Mesenchymal stem cell (in vitro differentiated cells and primary cell): Measurements from ENCODE around the gene KIAA1217.

Experiments used
- DNase-seq: peaks from one replicate; pipeline ENCODE4 v3.0.0-alpha.2; 2013
- H2AFZ ChIP-seq: one replicate; pipeline ENCODE4 v1.6.1; 2013; ENCODE audit warnings: low read depth, mild to moderate bottlenecking, control low read depth, inconsistent platforms, low read length, moderate library complexity
- H2AK5ac ChIP-seq: 2 replicates; pipeline ENCODE4 v1.6.1; 2013; ENCODE audit warnings: low read length, moderate library complexity, mild to moderate bottlenecking, inconsistent platforms; ENCODE audit not compliant: severe bottlenecking
- H2BK120ac ChIP-seq: one replicate; pipeline ENCODE4 v1.6.1; 2013; ENCODE audit warnings: low read depth, mild to moderate bottlenecking, inconsistent platforms, low read length, moderate library complexity
- H2BK12ac ChIP-seq, 2 experiments: one replicate each; pipeline ENCODE4 v1.6.1; 2013; ENCODE audit warnings: inconsistent platforms in 2 of 2, low read length in 2 of 2, mild to moderate bottlenecking in 2 of 2, moderate library complexity in 2 of 2, control low read depth in 1 of 2
- H2BK15ac ChIP-seq: one replicate; pipeline ENCODE4 v1.6.1; 2013; ENCODE audit warnings: mild to moderate bottlenecking, low read depth, inconsistent platforms; ENCODE audit not compliant: poor library complexity, severe bottlenecking
- H2BK5ac ChIP-seq: 2 replicates; pipeline ENCODE4 v1.6.1; 2013; ENCODE audit warnings: low read depth, mild to moderate bottlenecking, low read length, control low read depth, inconsistent platforms; ENCODE audit not compliant: poor library complexity, severe bottlenecking
- H3K14ac ChIP-seq, 2 experiments: one replicate each; pipeline ENCODE4 v1.6.1; 2013; ENCODE audit warnings: inconsistent platforms in 2 of 2, low read length in 2 of 2, control low read depth in 1 of 2, mild to moderate bottlenecking in 1 of 2, moderate library complexity in 1 of 2
- H3K18ac ChIP-seq, 2 experiments: one replicate each; pipeline ENCODE4 v1.6.1; 2013; ENCODE audit warnings: inconsistent platforms in 2 of 2, low read length in 2 of 2, control low read depth in 1 of 2, low read depth in 1 of 2, mild to moderate bottlenecking in 1 of 2
- H3K23ac ChIP-seq, 2 experiments: one replicate each; pipeline ENCODE4 v1.6.1; 2013; ENCODE audit warnings: inconsistent platforms in 2 of 2, low read length in 2 of 2, mild to moderate bottlenecking in 2 of 2, moderate library complexity in 2 of 2, control low read depth in 1 of 2
- H3K27ac ChIP-seq: 2 replicates; pipeline ENCODE4 v1.5.1; 2013; ENCODE audit warnings: mild to moderate bottlenecking, moderate library complexity, low read length, control low read depth, inconsistent platforms; ENCODE audit not compliant: poor library complexity, severe bottlenecking
- H3K27me3 ChIP-seq, 2 experiments: 2 replicates each; pipeline versions ENCODE4 v1.6.1 to v1.7.0; 2013; ENCODE audit warnings: low read length in 2 of 2, mild to moderate bottlenecking in 2 of 2, moderate library complexity in 2 of 2, control low read depth in 1 of 2, inconsistent platforms in 1 of 2; ENCODE audit not compliant: control insufficient read depth in 1 of 2, insufficient read depth in 1 of 2
- H3K36me3 ChIP-seq, 2 experiments: 2 replicates each; pipeline versions ENCODE4 v1.6.1 to v1.7.0; 2013; ENCODE audit warnings: low read length in 2 of 2, control low read depth in 1 of 2, inconsistent platforms in 1 of 2, low read depth in 1 of 2, mild to moderate bottlenecking in 1 of 2; ENCODE audit not compliant: insufficient read depth in 2 of 2, control insufficient read depth in 1 of 2
- H3K4ac ChIP-seq, 2 experiments: one replicate each; pipeline ENCODE4 v1.6.1; 2013; ENCODE audit warnings: inconsistent platforms in 2 of 2, low read length in 2 of 2, mild to moderate bottlenecking in 2 of 2, moderate library complexity in 2 of 2, control low read depth in 1 of 2, low read depth in 1 of 2
- H3K4me1 ChIP-seq: 2 replicates; pipeline ENCODE4 v1.6.1; 2013; ENCODE audit warnings: low read depth, low read length, control low read depth; ENCODE audit not compliant: control insufficient read depth, insufficient read depth
- H3K4me2 ChIP-seq: 2 replicates; pipeline ENCODE4 v1.6.1; 2013; ENCODE audit warnings: low read length, mild to moderate bottlenecking, inconsistent platforms; ENCODE audit not compliant: poor library complexity, severe bottlenecking
- H3K4me3 ChIP-seq, 2 experiments: 2 replicates each; pipeline versions ENCODE4 v1.5.1 to v1.7.0; 2013; ENCODE audit warnings: low read length in 2 of 2, mild to moderate bottlenecking in 2 of 2, control low read depth in 1 of 2, low read depth in 1 of 2; ENCODE audit not compliant: insufficient read depth in 1 of 2
- H3K79me1 ChIP-seq: replicated peaks from 2 replicates; pipeline ENCODE4 v1.6.1; 2013; ENCODE audit warnings: mild to moderate bottlenecking, control low read depth, low read length, inconsistent platforms; ENCODE audit not compliant: poor library complexity, severe bottlenecking
- H3K9ac ChIP-seq: 2 replicates; pipeline ENCODE4 v1.7.0; 2013; ENCODE audit warnings: mild to moderate bottlenecking, low read length, moderate library complexity
- H3K9me3 ChIP-seq: 2 replicates; pipeline ENCODE4 v1.7.0; 2013; ENCODE audit warnings: mild to moderate bottlenecking, low read length; ENCODE audit not compliant: control insufficient read depth
- H4K8ac ChIP-seq: one replicate; pipeline ENCODE4 v1.6.1; 2013; ENCODE audit warnings: inconsistent platforms, mild to moderate bottlenecking, low read length, moderate library complexity
- H4K91ac ChIP-seq: one replicate; pipeline ENCODE4 v1.6.1; 2013; ENCODE audit warnings: mild to moderate bottlenecking, low read length, inconsistent platforms
- WGBS: methylation state at CpG from one replicate; pipeline ENCODE4 v1.1.7; 2013; ENCODE audit warnings: mixed read lengths; 5-methylcytosine and 5-hydroxymethylcytosine counted together

The KIAA1217 gene

DNA sequence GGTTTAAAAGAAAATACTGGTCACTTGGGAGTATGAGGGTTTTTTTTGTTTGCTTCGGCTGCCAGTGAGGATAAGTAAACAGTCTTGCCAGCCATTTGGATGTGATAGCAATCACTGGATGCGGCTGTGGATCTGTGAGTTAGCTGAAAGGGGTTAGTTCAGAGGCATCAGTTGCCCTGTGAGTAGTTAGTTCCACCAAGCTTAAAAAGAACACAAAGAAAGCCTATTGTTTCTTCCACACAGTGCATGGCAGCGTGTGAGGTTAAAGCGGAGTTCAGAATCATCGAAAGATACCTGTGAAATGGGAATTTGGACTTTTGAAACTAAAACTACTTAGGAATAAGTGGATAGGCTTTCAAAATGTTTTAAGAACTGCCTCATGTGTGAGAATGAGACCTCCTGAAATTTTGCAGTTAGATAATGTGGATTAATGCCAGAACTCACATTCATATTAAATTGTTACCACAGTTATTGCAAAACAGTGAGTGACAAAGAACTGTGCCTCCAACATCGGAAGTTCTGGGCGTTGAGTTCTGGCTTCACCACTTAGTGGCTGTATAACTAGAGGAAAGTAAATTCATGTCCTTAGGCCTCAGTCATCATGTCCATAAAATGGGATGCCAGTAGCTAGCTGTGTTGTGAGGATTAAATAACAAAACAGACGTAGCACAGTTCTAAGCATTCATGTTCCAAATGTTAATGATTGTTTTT, 31.3 kb downstream of the KIAA1217 start:
- Histone ChIP-seq H3K27me3 (peaks cover 0 to 17% of the 10 kb centered on the region in 2 experiments), H3K9ac (peak overlapping the region; percentile 9), H2AK5ac (no peak overlapping the region), H3K4me1 (no peaks in the 10 kb centered on the region), H2BK12ac (no peak overlapping the region), H3K4me3 (peak overlapping the region in 1 of 2 experiments; percentile 1), H2BK5ac (no peak overlapping the region), H2BK120ac (no peak overlapping the region), H3K9me3 (no peaks in the 10 kb centered on the region), H4K91ac (no peak overlapping the region), H3K4ac (no peak overlapping the region), H3K18ac (no peak overlapping the region), H3K4me2 (no peak overlapping the region), H2BK15ac (no peak overlapping the region), H2AFZ (no peak overlapping the region), H3K27ac (no peak overlapping the region), H3K79me1 (no peaks in the 10 kb centered on the region), H3K23ac (no peak overlapping the region), H3K36me3 (no peaks in the 10 kb centered on the region), H4K8ac (no peak overlapping the region), H3K14ac (no peak overlapping the region)
- 75% methylated on average over 7 of the region's 8 CpGs for WGBS
- no peak for DNase-seq

DNA sequence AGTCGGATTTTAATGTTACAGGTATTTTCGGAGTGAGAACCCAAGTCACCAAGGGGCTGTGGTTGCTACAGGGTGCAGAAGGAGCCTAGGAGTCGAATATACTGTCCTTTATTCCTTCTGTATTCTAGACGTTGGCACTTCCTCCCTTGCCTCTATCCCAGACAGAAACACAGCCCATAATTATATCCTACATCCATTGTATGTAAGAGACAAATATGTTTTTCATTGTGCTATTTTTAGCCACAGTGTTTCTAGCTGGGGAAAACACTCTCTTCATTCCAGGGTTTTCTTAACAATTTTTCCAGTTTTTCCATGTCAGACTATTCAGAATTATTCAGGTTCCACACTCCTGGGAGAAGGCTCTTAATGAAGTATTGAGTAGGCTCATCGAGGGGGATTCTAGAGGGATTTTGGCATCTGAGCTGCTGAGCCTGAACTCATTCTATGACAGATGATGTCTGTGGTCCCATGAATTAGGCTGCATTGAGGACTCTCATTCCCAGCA, 32.6 kb downstream of the KIAA1217 start:
- no peak overlapping the region for H2BK15ac ChIP-seq
- no peak overlapping the region for H2BK5ac ChIP-seq
- H4K8ac ChIP-seq = no peak overlapping the region
- no peaks in the 10 kb centered on the region for H3K79me1 ChIP-seq
- no peak overlapping the region for H3K23ac ChIP-seq
- H3K14ac ChIP-seq = no peak overlapping the region
- no peaks in the 10 kb centered on the region for H3K36me3 ChIP-seq
- H3K9me3 ChIP-seq = no peaks in the 10 kb centered on the region
- DNase-seq = no peak
- H3K9ac ChIP-seq = no peak overlapping the region
- H2BK12ac ChIP-seq = no peak overlapping the region
- H3K27me3 ChIP-seq = peaks cover 0 to 17% of the 10 kb centered on the region in 2 experiments
- WGBS = 76% methylated on average over 4 of the region's 5 CpGs
- no peak overlapping the region for H4K91ac ChIP-seq
- H2BK120ac ChIP-seq = no peak overlapping the region
- H2AFZ ChIP-seq = no peak overlapping the region
- no peak overlapping the region for H3K4ac ChIP-seq
- H2AK5ac ChIP-seq = no peak overlapping the region
- H3K4me3 ChIP-seq = no peak overlapping the region
- H3K4me1 ChIP-seq = no peaks in the 10 kb centered on the region
- no peak overlapping the region for H3K18ac ChIP-seq
- no peak overlapping the region for H3K4me2 ChIP-seq
- no peak overlapping the region for H3K27ac ChIP-seq

DNA sequence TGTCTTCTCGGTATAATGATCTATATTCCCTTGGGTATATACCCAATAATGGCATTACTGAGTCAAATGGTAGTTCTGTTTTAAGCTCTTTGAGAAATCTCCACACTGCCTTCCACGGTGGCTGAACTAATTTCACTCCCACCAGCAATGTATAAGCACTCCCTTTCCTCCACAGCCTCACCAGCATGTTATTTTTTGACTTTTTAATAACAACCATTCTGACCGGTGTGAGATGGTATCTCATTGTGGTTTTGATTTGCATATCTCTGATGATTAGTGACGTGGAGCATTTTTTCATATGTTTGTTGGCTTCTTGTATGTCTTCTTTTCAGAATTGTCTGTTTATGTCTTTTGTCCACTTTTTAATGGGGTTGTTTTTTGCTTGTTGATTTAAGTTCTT, 33.6 kb downstream of the KIAA1217 start:
- Histone ChIP-seq H2BK5ac (no peak overlapping the region), H3K9me3 (no peaks in the 10 kb centered on the region), H2BK12ac (no peak overlapping the region), H2BK120ac (no peak overlapping the region), H3K79me1 (no peaks in the 10 kb centered on the region), H3K23ac (no peak overlapping the region), H3K9ac (no peak overlapping the region), H4K8ac (no peak overlapping the region), H3K4me1 (no peaks in the 10 kb centered on the region), H2AFZ (no peak overlapping the region), H3K27me3 (peaks cover 0 to 15% of the 10 kb centered on the region in 2 experiments), H3K4me2 (no peak overlapping the region), H2BK15ac (no peak overlapping the region), H3K4ac (no peak overlapping the region), H3K36me3 (no peaks in the 10 kb centered on the region), H3K27ac (no peak overlapping the region), H3K14ac (no peak overlapping the region), H3K4me3 (no peak overlapping the region), H4K91ac (no peak overlapping the region), H2AK5ac (no peak overlapping the region), H3K18ac (no peak overlapping the region)
- WGBS = 77% methylated on average over 3 of the region's 4 CpGs
- no peak for DNase-seq

DNA sequence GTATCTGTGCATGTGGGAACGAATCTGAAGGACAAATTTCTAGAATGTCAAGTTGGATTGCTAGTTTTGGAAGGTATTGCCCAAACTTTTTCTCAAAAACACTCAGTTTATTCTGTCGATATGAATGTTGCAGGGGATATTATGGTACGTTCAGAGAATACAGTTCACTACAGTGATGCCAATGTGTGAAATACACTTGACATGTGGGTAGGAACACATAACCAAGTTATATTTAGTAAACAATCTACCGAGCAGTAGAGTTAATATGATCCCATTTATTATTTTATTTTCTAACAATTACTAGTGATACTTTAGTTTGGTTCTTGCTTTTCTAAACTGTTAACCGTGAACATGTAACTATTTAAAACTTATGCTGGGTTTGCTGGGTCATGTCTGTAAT, 37.4 kb downstream of the KIAA1217 start:
- H3K36me3 ChIP-seq = no peaks in the 10 kb centered on the region
- H2BK15ac ChIP-seq = no peak overlapping the region
- H3K27me3 ChIP-seq = no peaks in the 10 kb centered on the region
- H4K91ac ChIP-seq = no peak overlapping the region
- no peak overlapping the region for H2AK5ac ChIP-seq
- H2BK5ac ChIP-seq = no peak overlapping the region
- no peak overlapping the region for H3K23ac ChIP-seq
- no peak overlapping the region for H3K4ac ChIP-seq
- no peak overlapping the region for H4K8ac ChIP-seq
- H3K9me3 ChIP-seq = no peaks in the 10 kb centered on the region
- no peak overlapping the region for H3K4me3 ChIP-seq
- H3K9ac ChIP-seq = no peak overlapping the region
- no peak overlapping the region for H2BK120ac ChIP-seq
- no peak overlapping the region for H3K4me2 ChIP-seq
- WGBS = 63% methylated on average over 2 of the region's 5 CpGs
- H3K27ac ChIP-seq = no peak overlapping the region
- H3K79me1 ChIP-seq = no peaks in the 10 kb centered on the region
- H3K4me1 ChIP-seq = no peaks in the 10 kb centered on the region
- no peak overlapping the region for H2AFZ ChIP-seq
- no peak overlapping the region for H2BK12ac ChIP-seq
- H3K14ac ChIP-seq = no peak overlapping the region
- no peak for DNase-seq
- no peak overlapping the region for H3K18ac ChIP-seq
